Ovary (tissue), 9 donors: ENCODE results near the gene THAP3. TPM values are rescaled to one million over a fixed set of nuclear protein-coding genes. Genes with fewer than 3 reads are reported as not detected.

Experiments used
- DNase-seq, 5 donors: peaks; one replicate each; pipeline ENCODE4 v3.0.0-alpha.2; 2019 to 2020
- H3K27ac ChIP-seq, 2 donors: fragments of 200-600 bp; one replicate each; pipeline versions ENCODE4 v1.5.1 to v1.8.0; 2019 to 2022
- H3K27me3 ChIP-seq: fragments of 200-600 bp; one replicate; pipeline ENCODE4 v1.8.0; 2022
- H3K36me3 ChIP-seq: fragments of 200-600 bp; sonication (generic); one replicate; pipeline ENCODE4 v1.5.1; 2019
- H3K4me1 ChIP-seq: one replicate; pipeline ENCODE4 v1.8.1; 2013; ENCODE audit warnings: mild to moderate bottlenecking, moderate library complexity; ENCODE audit not compliant: insufficient read depth
- H3K4me3 ChIP-seq: fragments of 200-600 bp; sonication (generic); one replicate; pipeline ENCODE4 v1.5.1; 2017
- H3K9me3 ChIP-seq, 2 donors: fragments of 200-600 bp in 1 of 2; sonication (generic) in 1 of 2; one replicate each; pipeline versions ENCODE4 v1.5.1 to v1.8.1; 2013 to 2019; ENCODE audit warnings: mild to moderate bottlenecking in 1 of 2, moderate library complexity in 1 of 2
- CTCF ChIP-seq, 3 donors: fragments of 450-650 bp in 2 of 3; fragments of 200-600 bp in 1 of 3; IDR thresholded peaks; one replicate each; pipeline versions ENCODE4 v1.5.1 to v1.8.0; 2016 to 2022; ENCODE audit warnings: antibody characterized with exemption in 3 of 3, mild to moderate bottlenecking in 1 of 3
- EP300 ChIP-seq: sonication (generic); formaldehyde crosslinking; IDR thresholded peaks from one replicate; pipeline ENCODE4 v1.6.1; 2017; ENCODE audit warnings: antibody characterized with exemption
- POLR2A ChIP-seq: fragments of 450-650 bp; IDR thresholded peaks from one replicate; pipeline ENCODE4 v1.6.1; 2017; ENCODE audit warnings: antibody characterized with exemption, mild to moderate bottlenecking, moderate library complexity
- WGBS, 3 donors: extraction: QIAGEN DNeasy Blood & Tissue Kit in 1 of 3; methylation state at CpG; one replicate each; pipeline versions ENCODE4 v1.1.5 to v1.1.7; 2013 to 2017; 5-methylcytosine and 5-hydroxymethylcytosine counted together
- intact Hi-C, 4 donors: fragments of 100-400 bp; cut with DNase I; formaldehyde crosslinking; loops; one replicate each; pipeline versions ENCODE4 v1.11.0 to v1.15.1; 2022 to 2023
- polyA plus RNA-seq, 2 donors: library from polyadenylated mRNA; stranded (reverse); fragments of 200-250 nt in 1 of 2; fragments of 350-450 nt in 1 of 2; fragmentation: Illumina TruSeq in 1 of 2; extraction: RNeasy Lipid Tissue Mini Kit (QIAGEN cat#74804) in 1 of 2; gene quantifications; one replicate each; pipeline ENCODE4 v1.2.3, GENCODE V29; 2013 to 2014
- total RNA-seq, 7 donors: library from RNA; depleted of rRNA in 2 of 7; stranded (reverse); fragments of >200 nt in 2 of 7; fragmentation: NEBNext Ultra II Directional in 3 of 7; extraction: Animal tissue kit (Norgen Biotek cat#: 25700) in 3 of 7; gene quantifications; one replicate each; pipeline versions ENCODE4 v1.1.0 to v1.2.4, GENCODE V29; 2016 to 2023
- donor health status: DM: no; HTN: no; CAD: no; lungs with moderate emphysema.
- donor health status: DM: no; HTN: no; CAD: no.
- donor health status: Bipolar disorder and iron deficiency.
- donor health status: DM: yes; HTN: yes; CAD: no.
- donor health status: DM: no; HTN: no; CAD: no.
- donor health status: DM: yes; HTN: yes; CAD: no.

The THAP3 gene
- total and polyA plus RNA-seq, 9 donors = 5.6 to 33.6 (median 18.8) TPM

GRCh38 chr1:6603238-6603914 lies 21.3 kb upstream of the THAP3 start:
- peak overlapping the region; percentile 45 for H3K4me3 ChIP-seq
- no peaks in the 10 kb centered on the region for H3K36me3 ChIP-seq
- TF ChIP-seq EP300 (no peak), POLR2A (no peak), CTCF (IDR thresholded peaks at IDR 0.05) (no peak)
- H3K4me1 ChIP-seq = peaks cover 12% of the 10 kb centered on the region
- 0 to 1% (median 0%) methylated on average over 36 of the region's 36 CpGs for WGBS, 3 donors
- H3K27ac ChIP-seq = peak overlapping the region; percentile 98 to 99
- H3K9me3 ChIP-seq = no peaks in the 10 kb centered on the region
- H3K27me3 ChIP-seq = no peaks in the 10 kb centered on the region
- peak; percentile 65 to 79 (median 76) for DNase-seq
- intact Hi-C loops = no loop called here

- intact Hi-C loops = no loop called here
- peak; percentile 76 to 84 (median 79) for DNase-seq
- no peak for TF ChIP-seq POLR2A
- peak; percentile 6 to 51 (median 38) for TF ChIP-seq CTCF (IDR thresholded peaks at IDR 0.05)
- Histone ChIP-seq H3K27ac (peak overlapping the region; percentile 98 to 99), H3K4me1 (peaks cover 8% of the 10 kb centered on the region), H3K36me3 (no peaks in the 10 kb centered on the region), H3K27me3 (no peaks in the 10 kb centered on the region), H3K9me3 (no peaks in the 10 kb centered on the region), H3K4me3 (peak overlapping the region; percentile 45)
- WGBS, 3 donors = 3 to 7% (median 5%) methylated on average over 19 of the region's 19 CpGs
These were observed 20.6 kb upstream of the THAP3 start for GRCh38 chr1:6603915-6604558.

- no peaks in the 10 kb centered on the region for H3K36me3 ChIP-seq
- peak overlapping the region; percentile 82 to 98 for H3K27ac ChIP-seq
- DNase-seq = peak in 3 of 5 donors; percentile 50 to 64 (median 63)
- peaks cover 6% of the 10 kb centered on the region for H3K4me1 ChIP-seq
- peak; percentile 45 for TF ChIP-seq POLR2A
- no peak for TF ChIP-seq CTCF (IDR thresholded peaks at IDR 0.05)
- H3K4me3 ChIP-seq = peak overlapping the region; percentile 58
- no peaks in the 10 kb centered on the region for H3K27me3 ChIP-seq
- 0 to 1% (median 0%) methylated on average over 51 to 67 of the region's 67 CpGs for WGBS, 3 donors
- no peaks in the 10 kb centered on the region for H3K9me3 ChIP-seq
- intact Hi-C loops = no loop called here
These were observed 11.9 kb upstream of the THAP3 start for GRCh38 chr1:6612641-6613360.

GRCh38 chr1:6613361-6614018 lies 11.2 kb upstream of the THAP3 start, which contains the start of gene PHF13:
Gene PHF13 (plus strand): TSS chr1:6613731. CDS start chr1:6614067, 336 bp downstream.
- 0 to 1% (median 0%) methylated on average over 31 to 84 of the region's 84 CpGs for WGBS, 3 donors

More at GRCh38 chr1:6613361-6614018, 11.2 kb upstream of the THAP3 start, which contains the start of gene PHF13:
- TF ChIP-seq POLR2A = peak; percentile 77
- TF ChIP-seq EP300 = peak; percentile 68
- peak in 1 of 3 donors; percentile 20 for TF ChIP-seq CTCF (IDR thresholded peaks at IDR 0.05)
- no peaks in the 10 kb centered on the region for H3K9me3 ChIP-seq
- H3K27ac ChIP-seq = peak within 1 kb of the TSS; percentile 85 to 98
- intact Hi-C loops = no loop called here
- H3K4me3 ChIP-seq = peak within 1 kb of the TSS; percentile 99
- H3K4me1 ChIP-seq = peaks cover 6% of the 10 kb centered on the region
- DNase-seq = peak; percentile 100
- no peaks in the 10 kb centered on the region for H3K27me3 ChIP-seq
- H3K36me3 ChIP-seq = no peaks in the 10 kb centered on the region
